IMR-90 (cell line): ENCODE measurements around the gene PRSS23. TPM values are rescaled to one million over a fixed set of nuclear protein-coding genes. Genes with fewer than 3 reads are reported as not detected.

Source experiments
- ATAC-seq: fragments of 200-7000 bp; cut with Tn5 transposase; 2 replicates; pipeline ENCODE4 v1.9.1; 2020; ENCODE audit warnings: low read depth, mild to moderate bottlenecking, moderate library complexity
- BruUV-seq: library from RNA; stranded (reverse); fragments of 400-500 nt; replicated peaks from 2 replicates; lab custom pipeline; 2021; lab: Mats Ljungman, UMichigan
- CTCF ChIA-PET: fragments of 300-600 bp; formaldehyde crosslinking; extraction: SDS; loops from one replicate; lab custom pipeline; 2021; ENCODE audit warnings: antibody characterized with exemption; lab: Yijun Ruan, JAX
- POLR2A ChIA-PET: fragments of 300-600 bp; sonication (Branson Sonifier 250); formaldehyde crosslinking; loops from one replicate; lab custom pipeline; 2022; ENCODE audit warnings: antibody characterized with exemption; ENCODE audit not compliant: unreplicated experiment; lab: Charles Lee
- DNase-seq: peaks from one replicate; pipeline ENCODE4 v3.0.0; 2013
- H2AFZ ChIP-seq: replicated peaks from 2 replicates; pipeline ENCODE3; 2013; ENCODE audit warnings: low read length, mild to moderate bottlenecking; ENCODE audit not compliant: poor library complexity
- H2AK5ac ChIP-seq: 2 replicates; pipeline ENCODE4 v1.6.1; 2013; ENCODE audit warnings: low read depth, low read length, inconsistent platforms
- H2AK9ac ChIP-seq: replicated peaks from 2 replicates; pipeline ENCODE3; 2013; ENCODE audit warnings: mild to moderate bottlenecking, low read depth, low read length, moderate library complexity; ENCODE audit not compliant: poor library complexity
- H2BK120ac ChIP-seq: 2 replicates; pipeline ENCODE4 v1.6.1; 2013; ENCODE audit warnings: low read depth, low read length, inconsistent platforms
- H2BK15ac ChIP-seq: 3 replicates; pipeline ENCODE4 v1.6.1; 2013; ENCODE audit warnings: low read depth, low read length, inconsistent platforms
- H2BK20ac ChIP-seq: 2 replicates; pipeline ENCODE4 v1.6.1; 2013; ENCODE audit warnings: low read depth, mild to moderate bottlenecking, inconsistent platforms, low read length, moderate library complexity
- H2BK5ac ChIP-seq: 2 replicates; pipeline ENCODE4 v1.6.1; 2013; ENCODE audit warnings: mild to moderate bottlenecking, low read depth, low read length, inconsistent platforms; ENCODE audit not compliant: poor library complexity, severe bottlenecking
- H3K14ac ChIP-seq: replicated peaks from 2 replicates; pipeline ENCODE4 v1.6.1; 2013; ENCODE audit warnings: low read depth, low read length, inconsistent platforms
- H3K18ac ChIP-seq: 2 replicates; pipeline ENCODE4 v1.6.1; 2013; ENCODE audit warnings: low read depth, low read length, control low read depth
- H3K23ac ChIP-seq: 2 replicates; pipeline ENCODE4 v1.6.1; 2013; ENCODE audit warnings: low read depth, low read length, inconsistent platforms
- H3K27ac ChIP-seq: 2 replicates; pipeline ENCODE4 v1.5.1; 2013; ENCODE audit warnings: mild to moderate bottlenecking, control low read depth, low read length; ENCODE audit not compliant: insufficient read depth
- H3K27me3 ChIP-seq: 2 replicates; pipeline ENCODE4 v1.6.1; 2013; ENCODE audit warnings: low read length; ENCODE audit not compliant: control insufficient read depth, insufficient read depth
- H3K36me3 ChIP-seq: 2 replicates; pipeline ENCODE4 v1.6.1; 2013; ENCODE audit warnings: low read length, mixed read lengths; ENCODE audit not compliant: control insufficient read depth, insufficient read depth
- H3K4ac ChIP-seq: 2 replicates; pipeline ENCODE4 v1.6.1; 2013; ENCODE audit warnings: low read depth, low read length, inconsistent platforms
- H3K4me1 ChIP-seq: 2 replicates; pipeline ENCODE4 v1.6.1; 2013; ENCODE audit warnings: low read length, mixed read lengths; ENCODE audit not compliant: control insufficient read depth, insufficient read depth
- H3K4me2 ChIP-seq: 2 replicates; pipeline ENCODE4 v1.6.1; 2013; ENCODE audit warnings: low read depth, mild to moderate bottlenecking, control low read depth, low read length, moderate library complexity
- H3K4me3 ChIP-seq: 2 replicates; pipeline ENCODE4 v1.5.1; 2013; ENCODE audit warnings: low read depth, mild to moderate bottlenecking, control low read depth, low read length, moderate library complexity; ENCODE audit not compliant: insufficient read depth
- H3K56ac ChIP-seq: 2 replicates; pipeline ENCODE4 v1.6.1; 2013; ENCODE audit warnings: low read length, inconsistent platforms; ENCODE audit not compliant: insufficient read depth; ENCODE audit errors: extremely low read depth
- H3K79me1 ChIP-seq, 2 experiments: 2 replicates each; pipeline ENCODE4 v1.6.1; 2013; ENCODE audit warnings: low read length in 2 of 2, inconsistent platforms in 1 of 2, low read depth in 1 of 2
- H3K9ac ChIP-seq: 2 replicates; pipeline ENCODE4 v1.6.1; 2013; ENCODE audit warnings: low read depth, low read length, control low read depth
- H3K9me1 ChIP-seq: 2 replicates; pipeline ENCODE4 v1.6.1; 2013; ENCODE audit warnings: low read length, inconsistent platforms; ENCODE audit not compliant: insufficient read depth
- H3K9me3 ChIP-seq: 2 replicates; pipeline ENCODE4 v1.6.1; 2013; ENCODE audit warnings: low read length; ENCODE audit not compliant: control insufficient read depth, insufficient read depth
- H4K20me1 ChIP-seq: 2 replicates; pipeline ENCODE4 v1.6.1; 2013; ENCODE audit warnings: low read length, inconsistent platforms; ENCODE audit not compliant: insufficient read depth
- H4K5ac ChIP-seq: 2 replicates; pipeline ENCODE4 v1.6.1; 2013; ENCODE audit warnings: mild to moderate bottlenecking, low read depth, low read length, control low read depth
- H4K8ac ChIP-seq, 2 experiments: 2 replicates each; pipeline ENCODE4 v1.6.1; 2013; ENCODE audit warnings: low read depth in 2 of 2, low read length in 2 of 2, control low read depth in 1 of 2, inconsistent platforms in 1 of 2
- H4K91ac ChIP-seq: 2 replicates; pipeline ENCODE4 v1.6.1; 2013; ENCODE audit warnings: low read depth, low read length, inconsistent platforms; ENCODE audit not compliant: insufficient read depth
- BHLHE40 ChIP-seq: fragments of 150-350 bp; IDR thresholded peaks from 2 replicates; pipeline ENCODE4 v1.6.1; 2016; ENCODE audit warnings: mild to moderate bottlenecking, low read depth, low read length
- CEBPB ChIP-seq: IDR thresholded peaks from 2 replicates; pipeline ENCODE4 v1.6.1; 2012; ENCODE audit warnings: low read depth, low read length, improper control_type of control experiment
- CHD1 ChIP-seq: IDR thresholded peaks from 2 replicates; pipeline ENCODE4 v1.6.1; 2012; ENCODE audit warnings: low read depth, low read length, improper control_type of control experiment
- CTCF ChIP-seq: conservative IDR thresholded peaks from 2 replicates; pipeline ENCODE4 v1.5.1; 2012; ENCODE audit warnings: mild to moderate bottlenecking, low read depth, low read length, improper control_type of control experiment
- ELK1 ChIP-seq: fragments of 150-350 bp; IDR thresholded peaks from 2 replicates; pipeline ENCODE4 v1.6.1; 2016; ENCODE audit warnings: low read depth, mild to moderate bottlenecking, low read length, moderate library complexity, borderline replicate concordance
- FOS ChIP-seq: fragments of 150-350 bp; IDR thresholded peaks from 2 replicates; pipeline ENCODE4 v1.6.1; 2016; ENCODE audit warnings: low read depth, low read length
- MAFK ChIP-seq: IDR thresholded peaks from 2 replicates; pipeline ENCODE4 v1.6.1; 2012; ENCODE audit warnings: low read depth, low read length, improper control_type of control experiment
- MAZ ChIP-seq: IDR thresholded peaks from 2 replicates; pipeline ENCODE4 v1.6.1; 2012; ENCODE audit warnings: low read depth, mild to moderate bottlenecking, low read length, improper control_type of control experiment, moderate library complexity, borderline replicate concordance
- MXI1 ChIP-seq: IDR thresholded peaks from 2 replicates; pipeline ENCODE4 v1.6.1; 2012; ENCODE audit warnings: low read depth, mild to moderate bottlenecking, low read length, moderate library complexity, borderline replicate concordance
- NFE2L2 ChIP-seq: fragments of 150-350 bp; IDR thresholded peaks from 2 replicates; pipeline ENCODE4 v1.6.1; 2016; ENCODE audit warnings: low read depth, mild to moderate bottlenecking, low read length
- POLR2A ChIP-seq: IDR thresholded peaks from 2 replicates; pipeline ENCODE4 v1.6.1; 2012; ENCODE audit warnings: mild to moderate bottlenecking, low read depth, low read length
- RAD21 ChIP-seq: IDR thresholded peaks from 2 replicates; pipeline ENCODE4 v1.6.1; 2012; ENCODE audit warnings: low read length, improper control_type of control experiment
- RCOR1 ChIP-seq: IDR thresholded peaks from 2 replicates; pipeline ENCODE4 v1.6.1; 2012; ENCODE audit warnings: mild to moderate bottlenecking, low read length, improper control_type of control experiment; ENCODE audit not compliant: insufficient replicate concordance
- RFX5 ChIP-seq: IDR thresholded peaks from 2 replicates; pipeline ENCODE4 v1.8.0; 2012; ENCODE audit warnings: low read depth, mild to moderate bottlenecking, low read length, moderate library complexity
- SMC3 ChIP-seq: fragments of 150-350 bp; IDR thresholded peaks from 2 replicates; pipeline ENCODE4 v1.6.1; 2016; ENCODE audit warnings: low read depth, mild to moderate bottlenecking, antibody characterized with exemption, low read length, moderate library complexity
- USF2 ChIP-seq: fragments of 150-350 bp; IDR thresholded peaks from 2 replicates; pipeline ENCODE4 v1.6.1; 2017; ENCODE audit warnings: mild to moderate bottlenecking, antibody characterized with exemption, low read length, low read depth
- WGBS, 2 experiments: methylation state at CpG; one replicate each; pipeline versions ENCODE4 v1.1.5 to v1.1.7; 2013; ENCODE audit warnings: missing lambda C conversion rate in 2 of 2; ENCODE audit not compliant: insufficient read length in 1 of 2; ENCODE audit errors: extremely low coverage in 2 of 2; 5-methylcytosine and 5-hydroxymethylcytosine counted together
- dilution Hi-C: fragments of 300-500 bp; cut with HindIII; formaldehyde crosslinking; loops from one replicate; pipeline ENCODE4 v1.14.3; 2018; ENCODE audit warnings: low sequenced_read_pairs; ENCODE audit not compliant: unreplicated experiment
- in situ Hi-C: fragments of 300-500 bp; cut with MboI; formaldehyde crosslinking; loops from 3 replicates; pipeline ENCODE4 v1.14.3; 2019; ENCODE audit warnings: low sequenced_read_pairs, inconsistent platforms, mixed read lengths
- intact Hi-C: fragments of 100-400 bp; cut with micrococcal nuclease; formaldehyde crosslinking; loops from 2 replicates; pipeline ENCODE4 v1.10.0; 2022
- polyA plus RNA-seq, 3 experiments: library from polyadenylated mRNA; depleted of rRNA; stranded (reverse); fragments of >200 nt; gene quantifications; 2 replicates each; pipeline ENCODE4 v1.2.3, GENCODE V29; 2012; ENCODE audit warnings: low replicate concordance in 1 of 3
- total RNA-seq: library from RNA; depleted of rRNA; stranded (reverse); fragments of >200 nt; gene quantifications from 2 replicates; pipeline ENCODE4 v1.2.3, GENCODE V29; 2012

Gene PRSS23
- total and polyA plus RNA-seq, 2 of the 4 experiments (the other 2 are of a cell fraction), result 100 to 199 TPM

GRCh38 chr11:86783661-86784060 is 16.7 kb upstream of the PRSS23 start:
- Histone ChIP-seq H3K4me2 (no peak overlapping the region), H3K56ac (no peak overlapping the region), H2AK9ac (no peak overlapping the region), H3K27me3 (no peaks in the 10 kb centered on the region), H2AFZ (no peak overlapping the region), H4K5ac (no peak overlapping the region), H3K4ac (no peak overlapping the region; the same call in 1 of the 2 replicates), H3K27ac (no peak overlapping the region), H3K36me3 (no peaks in the 10 kb centered on the region), H2BK15ac (no peak overlapping the region), H4K20me1 (no peaks in the 10 kb centered on the region), H2BK120ac (peak overlapping the region; percentile 80; the same call in 1 of the 2 replicates), H2BK20ac (0 out of 2 replicates have a peak overlapping the region, but pooled peaks have one; percentile 49), H3K4me1 (peaks cover 3% of the 10 kb centered on the region; the same call in 1 of the 2 replicates), H2AK5ac (no peak overlapping the region), H4K8ac (peak overlapping the region in 1 of 2 experiments; percentile 53; a peak in 2 of 4 replicates), H3K4me3 (no peak overlapping the region), H3K18ac (no peak overlapping the region), H3K23ac (no peak overlapping the region), H3K9me3 (no peaks in the 10 kb centered on the region), H3K14ac (0 out of 2 replicates have a peak overlapping the region, but pooled peaks have one; percentile 22), H3K9me1 (no peaks in the 10 kb centered on the region), H3K79me1 (no peaks in the 10 kb centered on the region), H4K91ac (no peak overlapping the region; the same call in 1 of the 2 replicates), H2BK5ac (no peak overlapping the region), H3K9ac (no peak overlapping the region)
- no peak for TF ChIP-seq CTCF
- no peak for TF ChIP-seq ELK1
- TF ChIP-seq NFE2L2, result no peak
- TF ChIP-seq RCOR1, result no peak
- no peak for TF ChIP-seq MAZ
- TF ChIP-seq BHLHE40, result no peak
- TF ChIP-seq MXI1, result no peak
- no peak for TF ChIP-seq CHD1
- TF ChIP-seq FOS, result no peak
- no peak for TF ChIP-seq USF2
- no peak for TF ChIP-seq POLR2A
- no peak for TF ChIP-seq RFX5
- no peak for TF ChIP-seq SMC3
- no peak for TF ChIP-seq RAD21
- TF ChIP-seq MAFK, result no peak
- no peak for TF ChIP-seq CEBPB
- 0 out of 2 replicates have a peak, but pooled peaks have one; percentile 40 for ATAC-seq
- intact Hi-C loops (no loop called here), dilution Hi-C loops (no loop called here), in situ Hi-C loops (no loop called here)
- no peak for DNase-seq
- CTCF ChIA-PET, result interaction anchor here (0.7 to 1.1 kb wide), 2 partner anchors 17 to 49 kb away, joined by 3 read pairs; partner anchors contain the start of gene PRSS23
- WGBS, 2 experiments, result no CpG with 5 or more reads among the region's 2 CpGs
- POLR2A ChIA-PET, result no interaction called here
- no TSS peak for BruUV-seq
